Heart right ventricle (tissue), 16 donors: ENCODE results near the gene OXLD1. TPM values are rescaled to one million over a fixed set of nuclear protein-coding genes. Genes with fewer than 3 reads are reported as not detected.

Experiments used
- ATAC-seq, 8 donors: fragments of 200-7000 bp; cut with Tn5 transposase; one replicate each; pipeline ENCODE4 v1.9.1; 2020; ENCODE audit warnings: mild to moderate bottlenecking in 8 of 8, moderate library complexity in 8 of 8, moderate number of reproducible peaks in 1 of 8
- DNase-seq, 2 donors: peaks; one replicate each; pipeline ENCODE4 v3.0.0-alpha.2; 2020
- H3K27ac ChIP-seq, 10 donors: fragments of 200-600 bp; sonication (generic) in 2 of 10; one replicate each; pipeline versions ENCODE4 v1.5.0 to v1.8.0; 2020 to 2022; ENCODE audit warnings: mild to moderate bottlenecking in 3 of 10
- H3K27me3 ChIP-seq, 7 donors: fragments of 200-600 bp; one replicate each; pipeline ENCODE4 v1.8.0; 2021 to 2022; ENCODE audit warnings: mild to moderate bottlenecking in 2 of 7
- H3K36me3 ChIP-seq, 9 donors: fragments of 200-600 bp; sonication (generic) in 1 of 9; one replicate each; pipeline versions ENCODE4 v1.5.0 to v1.8.0; 2020 to 2022; ENCODE audit warnings: mild to moderate bottlenecking in 2 of 9
- H3K4me1 ChIP-seq, 9 donors: fragments of 200-600 bp; sonication (generic) in 1 of 9; one replicate each; pipeline versions ENCODE4 v1.5.0 to v1.8.0; 2020 to 2022; ENCODE audit warnings: mild to moderate bottlenecking in 4 of 9
- H3K4me3 ChIP-seq, 10 donors: fragments of 200-600 bp; sonication (generic) in 2 of 10; one replicate each; pipeline versions ENCODE4 v1.5.0 to v1.8.0; 2020 to 2022; ENCODE audit warnings: mild to moderate bottlenecking in 7 of 10, moderate library complexity in 2 of 10
- H3K9me3 ChIP-seq, 11 donors: fragments of 200-600 bp in 10 of 11; sonication (generic) in 2 of 11; one replicate each; pipeline versions ENCODE4 v1.5.0 to v1.8.0; 2013 to 2022; ENCODE audit warnings: mild to moderate bottlenecking in 2 of 11, control low read depth in 1 of 11, moderate library complexity in 1 of 11
- WGBS, 2 donors: extraction: QIAGEN DNeasy Blood & Tissue Kit; methylation state at CpG; one replicate each; pipeline ENCODE4 v1.1.7; 2013; ENCODE audit warnings: inconsistent platforms in 1 of 2; 5-methylcytosine and 5-hydroxymethylcytosine counted together
- intact Hi-C, 10 donors: fragments of 100-400 bp; cut with DNase I; formaldehyde crosslinking; loops; one replicate each; pipeline versions ENCODE4 v1.11.1 to v1.14.2; 2022
- long read RNA-seq, 3 donors: library from polyadenylated mRNA; unstranded; transcript quantifications; one replicate each; pipeline ENCODE4 v2.0.0, GENCODE V29; 2020 to 2021
- polyA plus RNA-seq, 2 donors: library from polyadenylated mRNA; stranded (reverse); fragments of 200-250 nt; gene quantifications; one replicate each; pipeline ENCODE4 v1.2.3, GENCODE V29; 2013
- total RNA-seq, 10 donors: library from RNA; stranded (reverse); fragmentation: NEBNext Ultra II Directional in 3 of 10; extraction: Animal tissue kit (Norgen Biotek cat#: 25700) in 3 of 10; gene quantifications; one replicate each; pipeline versions ENCODE4 v1.2.1 to v1.2.4, GENCODE V29; 2021 to 2023
- TF ChIP-seq, protein P1 (sequence below), 9 donors: fragments of 200-600 bp; sonication (generic) in 2 of 9; IDR thresholded peaks; one replicate each; pipeline versions ENCODE4 v1.5.0 to v1.8.0; 2021 to 2022; ENCODE audit warnings: antibody characterized with exemption in 9 of 9, mild to moderate bottlenecking in 5 of 9, moderate library complexity in 1 of 9
- donor health status: Arrhythmogenic right ventricular cardiomyopathy.
- donor health status: ischemic (EF 13 %, LVEDD 7.1; RV severe dilation, severe dysfunction).
- donor health status: healthy with polysubstance abuse.
- donor health status: DM: no; HTN: yes; CAD: no.
- donor health status: DM: no; HTN: no; CAD: no.
- donor health status: ischemic (EF 25% LVEDD 6.9; RV normal size, moderate dysfunction).
- donor health status: ischemic (EF 25% LVEDD 5.7; RV mildly dilated, moderate dysfunction).
- donor health status: healthy.
- donor health status: DM: yes; HTN: yes; CAD: no.
- donor health status: Ischemic cardiomyopathy.
- donor health status: ischemic (EF 35%, LVEDD 5.7; RV mildly dilated, moderate dysfunction).
- donor health status: nonischemic (EF 11% LVEDD 7.7; RV severe dilation, severe dysfunction).
- donor health status: DM: yes; HTN: yes; CAD: no.
- donor health status: PGD.
- donor health status: ischemic (EF 29% LVEDD 5.4; RV normal size, mild dysfunction).
- donor health status: nonischemic (EF 23%, LVEDD 6.1; RV moderate dilation, normal function).

OXLD1 gene
- total RNA-seq (10 to 100 TPM; 12.6 to 21.6 (median 17.9) TPM), polyA plus RNA-seq (10 to 100 TPM; 36.0 to 51.8 TPM)
- long read RNA-seq, donor 1, transcript OXLD1-206 (1 exons, 1,600 nt): major isoform, 9 of 25 reads
- long read RNA-seq, donor 1, transcript OXLD1-201 (2 exons, 620 nt): minor isoform, 8 of 25 reads
- long read RNA-seq, donor 1, transcript OXLD1-207 (2 exons, 821 nt): minor isoform, 5 of 25 reads
- long read RNA-seq, donor 1, partial matches to known transcripts: 0 of 25 reads
- long read RNA-seq, donor 1, other reads (novel, unspliced or antisense): 0 of 25 reads
- long read RNA-seq, donor 2, transcript OXLD1-201 (2 exons, 620 nt): minor isoform, 5 of 21 reads
- long read RNA-seq, donor 2, transcript OXLD1-206 (1 exons, 1,600 nt): major isoform, 7 of 21 reads
- long read RNA-seq, donor 2, transcript OXLD1-207 (2 exons, 821 nt): major isoform, 7 of 21 reads
- long read RNA-seq, donor 2, partial matches to known transcripts: 0 of 21 reads
- long read RNA-seq, donor 2, other reads (novel, unspliced or antisense): 0 of 21 reads
- long read RNA-seq, donor 3, transcript OXLD1-206 (1 exons, 1,600 nt): major isoform, 22 of 24 reads
- long read RNA-seq, donor 3, partial matches to known transcripts: 0 of 24 reads
- long read RNA-seq, donor 3, other reads (novel, unspliced or antisense): 1 of 24 reads

DNA sequence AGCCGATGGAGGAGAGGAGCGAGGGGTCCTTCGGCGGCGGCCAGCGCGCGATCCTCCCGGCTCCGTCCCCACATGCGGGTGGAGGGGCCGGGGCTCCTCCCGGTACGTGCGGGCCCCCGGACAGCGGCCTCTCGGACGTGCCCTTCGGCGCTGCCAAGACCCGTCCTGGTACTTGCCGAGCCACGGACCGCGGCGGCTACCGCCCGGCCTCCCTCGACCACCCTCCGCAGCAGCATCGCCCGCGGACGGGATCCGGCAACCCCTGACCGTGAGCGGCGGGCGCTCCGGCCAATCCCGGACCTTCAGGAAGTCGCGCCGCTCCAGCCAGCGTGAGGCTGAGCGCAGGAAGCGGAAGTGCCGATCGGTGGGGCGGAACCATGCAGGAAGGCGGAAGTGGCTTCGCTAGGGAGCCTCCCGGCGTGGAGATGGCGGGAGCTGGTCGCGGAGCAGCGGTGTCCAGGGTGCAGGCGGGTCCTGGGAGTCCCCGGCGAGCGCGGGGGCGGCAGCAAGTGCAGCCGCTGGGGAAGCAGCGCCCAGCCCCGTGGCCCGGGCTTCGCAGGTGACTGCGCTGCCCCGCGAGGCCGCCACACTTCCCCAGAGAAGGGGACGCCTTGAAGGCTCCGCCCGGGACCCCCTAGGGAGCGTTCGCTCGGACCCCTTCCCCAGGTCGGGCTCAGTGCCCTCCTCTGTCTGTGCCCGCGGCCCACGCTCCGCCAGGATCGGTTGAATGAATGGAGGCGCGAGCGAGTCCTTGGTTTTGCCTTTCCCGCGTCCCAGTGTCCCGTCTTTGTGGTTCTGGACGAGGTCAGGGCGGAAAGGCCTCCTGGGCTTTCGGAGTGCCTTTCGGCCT lies at the start of gene OXLD1, which contains the start of gene CCDC137:
TSS of gene OXLD1 (minus strand) at position 264 of the 850 bp plus-strand sequence. CDS start at position 236, 28 bp downstream.
TSS of gene CCDC137 (plus strand) at position 396 of the 850 bp plus-strand sequence. CDS start at position 426, 30 bp downstream.
- Histone ChIP-seq H3K9me3 (no peaks in the 10 kb centered on the region), H3K27me3 (no peaks in the 10 kb centered on the region), H3K4me3 (peak within 1 kb of the TSS; percentile 71 to 99 (median 94)), H3K27ac (peak within 1 kb of the TSS; percentile 30 to 97 (median 92)), H3K36me3 (peaks cover 0 to 48% (median 0%) of the 10 kb centered on the region in 9 donors), H3K4me1 (peaks cover 6 to 29% (median 24%) of the 10 kb centered on the region in 9 donors)
- intact Hi-C loops: loop anchor here in 2 of 10 donors (1.0 to 2.0 kb wide), 3 partner anchors 17 to 30 kb away; partner anchors contain the start of genes NPLOC4 (in 2 of the 2), TSPAN10 (in 2 of the 2) and ARL16 (in 1 of the 2)
- TF ChIP-seq, protein P1, sequence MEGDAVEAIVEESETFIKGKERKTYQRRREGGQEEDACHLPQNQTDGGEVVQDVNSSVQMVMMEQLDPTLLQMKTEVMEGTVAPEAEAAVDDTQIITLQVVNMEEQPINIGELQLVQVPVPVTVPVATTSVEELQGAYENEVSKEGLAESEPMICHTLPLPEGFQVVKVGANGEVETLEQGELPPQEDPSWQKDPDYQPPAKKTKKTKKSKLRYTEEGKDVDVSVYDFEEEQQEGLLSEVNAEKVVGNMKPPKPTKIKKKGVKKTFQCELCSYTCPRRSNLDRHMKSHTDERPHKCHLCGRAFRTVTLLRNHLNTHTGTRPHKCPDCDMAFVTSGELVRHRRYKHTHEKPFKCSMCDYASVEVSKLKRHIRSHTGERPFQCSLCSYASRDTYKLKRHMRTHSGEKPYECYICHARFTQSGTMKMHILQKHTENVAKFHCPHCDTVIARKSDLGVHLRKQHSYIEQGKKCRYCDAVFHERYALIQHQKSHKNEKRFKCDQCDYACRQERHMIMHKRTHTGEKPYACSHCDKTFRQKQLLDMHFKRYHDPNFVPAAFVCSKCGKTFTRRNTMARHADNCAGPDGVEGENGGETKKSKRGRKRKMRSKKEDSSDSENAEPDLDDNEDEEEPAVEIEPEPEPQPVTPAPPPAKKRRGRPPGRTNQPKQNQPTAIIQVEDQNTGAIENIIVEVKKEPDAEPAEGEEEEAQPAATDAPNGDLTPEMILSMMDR (IDR thresholded peaks at IDR 0.05): no peak
- DNase-seq (peak; percentile 97), ATAC-seq (peak; percentile 96 to 100 (median 99))
- 0 to 1% methylated on average over 87 to 96 of the region's 96 CpGs for WGBS, 2 donors

- DNase-seq (no peak), ATAC-seq (no peak)
- H3K36me3 ChIP-seq: peaks cover 0 to 8% (median 0%) of the 10 kb centered on the region in 9 donors
- H3K27me3 ChIP-seq: no peaks in the 10 kb centered on the region
- no peaks in the 10 kb centered on the region for H3K9me3 ChIP-seq
- no peak overlapping the region for H3K4me3 ChIP-seq
- TF ChIP-seq, protein P1 (IDR thresholded peaks at IDR 0.05): no peak
- 89 to 92% methylated on average over 32 of the region's 32 CpGs for WGBS, 2 donors
- peaks cover 7 to 32% (median 30%) of the 10 kb centered on the region in 9 donors for H3K4me1 ChIP-seq
- intact Hi-C loops: no loop called here
- no peak overlapping the region for H3K27ac ChIP-seq
Measured at GRCh38 chr17:81715107-81715871, 48.9 kb upstream of the OXLD1 start.

GRCh38 chr17:81714412-81715106 lies 48.2 kb upstream of the OXLD1 start:
- no peak overlapping the region for H3K4me3 ChIP-seq
- no peaks in the 10 kb centered on the region for H3K9me3 ChIP-seq
- no peak for DNase-seq
- TF ChIP-seq, protein P1 (IDR thresholded peaks at IDR 0.05): no peak
- no peaks in the 10 kb centered on the region for H3K27me3 ChIP-seq
- H3K36me3 ChIP-seq: peaks cover 0 to 8% (median 0%) of the 10 kb centered on the region in 9 donors
- WGBS, 2 donors: 96 to 97% methylated on average over 39 of the region's 39 CpGs
- peaks cover 7 to 36% (median 31%) of the 10 kb centered on the region in 9 donors for H3K4me1 ChIP-seq
- no peak for ATAC-seq
- intact Hi-C loops: no loop called here
- no peak overlapping the region for H3K27ac ChIP-seq
